Measurements from ENCODE around the gene ZFAND3.

Gene ZFAND3

GRCh38 chr6:38137608-38138265, 318.2 kb downstream of the ZFAND3 start:
- no peak for DNase-seq (ENCODE audit: extremely low read depth, low read depth)
- no peak overlapping the region for H3K4me3 ChIP-seq (replicated peaks; ENCODE audit: low read depth, low read length)
- TF ChIP-seq CTCF (IDR thresholded peaks at IDR 0.05; ENCODE audit: low read depth, low read length, missing control alignments) = no peak

DNA sequence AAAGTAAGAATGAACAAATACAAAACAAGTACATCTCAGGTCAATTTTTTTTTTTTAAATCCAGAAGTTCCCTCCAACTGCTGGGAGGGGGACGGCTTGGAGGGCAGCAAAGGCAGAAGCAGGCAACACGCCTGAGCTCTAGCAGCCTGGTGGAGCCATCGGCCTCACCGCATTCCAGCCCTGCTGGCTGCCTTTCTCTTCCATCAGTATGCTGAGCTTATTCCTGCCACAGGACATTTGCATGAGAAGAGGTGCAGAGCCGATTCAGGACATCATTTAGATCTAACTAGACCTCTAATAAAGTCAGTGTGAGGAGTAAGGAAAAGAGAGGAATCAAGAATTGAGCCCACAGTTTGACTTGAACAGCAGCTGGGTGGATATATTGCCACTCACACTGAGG, 318.8 kb downstream of the ZFAND3 start:
- TF ChIP-seq CTCF (IDR thresholded peaks at IDR 0.05; ENCODE audit: low read depth, low read length, missing control alignments) = no peak
- H3K4me3 ChIP-seq (replicated peaks; ENCODE audit: low read depth, low read length) = no peak overlapping the region
- no peak for DNase-seq (ENCODE audit: extremely low read depth, low read depth)

DNA sequence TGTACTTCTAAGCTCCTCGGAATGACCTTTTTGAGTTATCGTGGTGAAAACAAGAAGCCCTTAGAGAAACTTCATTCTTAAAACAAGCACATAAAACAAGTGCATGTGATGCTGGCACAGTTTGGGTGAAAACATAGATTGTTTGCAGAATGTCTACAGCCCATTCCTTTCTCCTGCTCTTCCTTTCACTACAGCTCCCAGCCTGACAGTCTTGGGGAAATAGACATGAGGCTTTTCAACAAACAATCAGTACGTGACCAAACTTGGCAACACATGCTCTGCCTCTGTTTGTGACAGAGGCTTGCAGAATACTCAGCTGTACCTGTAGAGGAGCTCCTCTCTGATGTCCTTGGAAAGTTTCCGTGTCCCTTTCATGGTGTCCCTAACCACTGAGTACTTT, 321.6 kb downstream of the ZFAND3 start:
- H3K4me3 ChIP-seq (replicated peaks; ENCODE audit: low read depth, low read length) = no peak overlapping the region
- DNase-seq (ENCODE audit: extremely low read depth, low read depth) = no peak
- TF ChIP-seq CTCF (IDR thresholded peaks at IDR 0.05; ENCODE audit: low read depth, low read length, missing control alignments) = no peak

DNA sequence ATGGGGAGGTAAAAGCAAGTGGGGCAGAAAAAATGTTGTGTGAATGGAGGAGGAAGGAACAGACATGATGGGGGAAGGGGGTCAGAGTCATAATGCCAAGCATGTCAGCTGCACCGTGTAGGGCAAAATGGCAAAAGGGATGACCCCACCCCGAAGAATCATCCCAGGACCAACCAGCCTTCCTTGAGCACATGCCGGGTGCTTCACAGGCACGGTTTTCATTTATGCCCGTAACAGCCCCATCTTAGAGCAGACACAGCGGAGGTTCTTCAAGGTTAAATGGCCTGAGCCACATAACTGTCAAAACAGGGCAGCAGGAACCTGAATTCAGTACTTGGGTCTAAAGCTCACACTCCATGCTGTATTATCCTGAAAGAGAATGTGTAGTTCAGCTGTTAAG, 322.2 kb downstream of the ZFAND3 start:
- no peak for TF ChIP-seq CTCF (IDR thresholded peaks at IDR 0.05; ENCODE audit: low read depth, low read length, missing control alignments)
- no peak for DNase-seq (ENCODE audit: extremely low read depth, low read depth)
- H3K4me3 ChIP-seq (replicated peaks; ENCODE audit: low read depth, low read length) = no peak overlapping the region

GRCh38 chr6:38142178-38142902, 322.8 kb downstream of the ZFAND3 start:
- TF ChIP-seq CTCF (IDR thresholded peaks at IDR 0.05; ENCODE audit: low read depth, low read length, missing control alignments) = no peak
- DNase-seq (ENCODE audit: extremely low read depth, low read depth) = no peak
- H3K4me3 ChIP-seq (replicated peaks; ENCODE audit: low read depth, low read length) = no peak overlapping the region

GRCh38 chr6:38143191-38144150, 323.9 kb downstream of the ZFAND3 start:
- no peak overlapping the region for H3K4me3 ChIP-seq (replicated peaks; ENCODE audit: low read depth, low read length)
- no peak for TF ChIP-seq CTCF (IDR thresholded peaks at IDR 0.05; ENCODE audit: low read depth, low read length, missing control alignments)
- DNase-seq (ENCODE audit: extremely low read depth, low read depth) = no peak

All from HFF-Myc (cell line).